Fibroblast of peridontal ligament (primary cell): ENCODE data around the gene RNF214.
"Not testable (repeated sequence)": the region's sequence is repeated elsewhere in the genome, so short reads cannot be mapped to it uniquely, and the experiment has no call there.

Experiments used
- DNase-seq: peaks from one replicate; pipeline ENCODE4 v3.0.0-alpha.2; 2010; ENCODE audit errors: extremely low read depth

The RNF214 gene

DNA sequence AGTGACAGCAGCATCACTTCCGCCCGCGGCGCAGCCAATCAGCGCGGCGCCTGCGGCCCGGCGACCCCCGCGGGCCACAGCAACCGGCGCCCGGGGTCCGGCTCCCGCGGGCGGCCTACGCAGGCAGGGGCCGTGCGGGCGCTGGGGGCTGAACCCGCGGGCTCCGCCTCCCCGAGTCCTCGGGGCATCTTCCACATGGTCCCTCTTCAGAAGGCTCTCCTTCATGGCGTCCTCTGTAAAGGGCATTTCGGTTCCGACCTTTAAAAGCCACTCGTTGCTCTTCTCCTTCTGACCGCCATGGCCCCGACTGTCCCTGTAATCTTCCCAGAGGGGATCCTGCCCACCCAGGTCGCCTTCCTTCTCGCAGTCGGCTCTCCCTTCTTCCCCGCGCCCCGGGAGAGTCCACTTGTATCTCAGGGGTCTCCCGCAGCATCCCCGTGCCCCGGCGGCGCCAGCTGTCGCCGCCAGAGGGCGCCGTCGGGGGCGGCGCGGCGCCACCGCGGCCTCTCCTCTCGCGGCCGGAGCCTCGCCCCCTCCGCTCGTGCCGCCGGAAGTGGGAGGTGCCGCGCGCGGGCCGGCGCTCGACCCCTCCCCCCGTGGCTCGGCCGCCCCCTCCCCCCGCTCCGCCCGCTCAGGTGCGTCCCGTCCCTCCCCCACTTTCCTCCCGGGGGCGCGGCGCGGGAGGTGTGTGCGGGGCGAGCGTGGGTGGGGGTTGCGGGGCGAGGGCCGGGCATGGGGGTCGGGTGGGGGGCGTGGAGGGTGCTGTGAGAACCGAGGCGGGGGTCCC lies at the start of gene RNF214:
TSS of gene RNF214 (plus strand) at position 580 of the 787 bp plus-strand sequence. CDS start 1,602 bp downstream, outside the sequence.
- peak; percentile 52 for DNase-seq

DNA sequence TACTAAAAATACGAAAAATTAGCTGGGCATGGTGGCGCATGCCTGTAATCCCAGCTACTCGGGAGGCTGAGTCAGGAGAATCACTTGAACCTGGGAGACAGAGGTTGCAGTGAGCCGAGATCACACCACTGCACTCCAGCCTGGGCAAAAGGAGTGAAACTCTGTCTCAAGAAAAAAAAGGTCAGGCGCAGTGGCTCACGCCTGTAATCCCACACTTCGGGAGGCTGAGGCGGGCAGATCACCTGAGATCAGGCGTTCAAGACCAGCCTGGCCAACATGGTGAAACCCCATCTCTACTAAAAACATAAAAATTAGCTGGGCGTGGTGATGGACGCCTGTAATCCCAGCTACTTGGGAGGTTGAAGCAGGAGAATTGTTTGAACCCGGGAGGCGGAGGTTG lies 49.3 kb upstream of the RNF214 start:
- DNase-seq, result not testable (repeated sequence)

DNA sequence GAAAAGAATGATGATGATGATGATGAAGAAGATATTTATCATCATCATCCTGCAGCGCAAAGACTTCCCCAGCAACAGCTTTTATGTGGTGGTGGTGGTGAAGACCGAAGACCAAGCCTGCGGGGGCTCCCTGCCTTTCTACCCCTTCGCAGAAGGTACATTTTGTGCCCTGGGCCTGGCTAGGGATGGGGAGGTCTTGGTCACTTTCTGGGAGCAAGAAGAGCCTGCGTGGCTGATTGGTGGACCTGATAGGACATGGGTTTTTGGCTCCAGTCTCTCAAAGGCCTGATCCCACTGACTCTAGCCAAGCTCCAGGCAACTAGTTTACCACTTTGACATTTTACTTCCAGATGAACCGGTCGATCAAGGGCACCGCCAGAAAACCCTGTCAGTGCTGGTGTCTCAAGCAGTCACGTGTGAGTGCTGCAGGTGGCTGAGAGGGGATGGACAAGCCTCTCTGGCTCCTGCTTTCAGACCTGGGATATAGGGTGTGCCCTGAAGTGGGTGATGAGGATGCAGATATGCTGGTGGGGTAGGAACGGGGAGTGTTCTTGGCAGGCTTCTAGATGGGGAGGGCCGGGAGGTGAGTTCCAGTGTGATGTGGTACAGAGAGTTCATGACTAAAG lies 48.6 kb upstream of the RNF214 start:
- no peak for DNase-seq

DNA sequence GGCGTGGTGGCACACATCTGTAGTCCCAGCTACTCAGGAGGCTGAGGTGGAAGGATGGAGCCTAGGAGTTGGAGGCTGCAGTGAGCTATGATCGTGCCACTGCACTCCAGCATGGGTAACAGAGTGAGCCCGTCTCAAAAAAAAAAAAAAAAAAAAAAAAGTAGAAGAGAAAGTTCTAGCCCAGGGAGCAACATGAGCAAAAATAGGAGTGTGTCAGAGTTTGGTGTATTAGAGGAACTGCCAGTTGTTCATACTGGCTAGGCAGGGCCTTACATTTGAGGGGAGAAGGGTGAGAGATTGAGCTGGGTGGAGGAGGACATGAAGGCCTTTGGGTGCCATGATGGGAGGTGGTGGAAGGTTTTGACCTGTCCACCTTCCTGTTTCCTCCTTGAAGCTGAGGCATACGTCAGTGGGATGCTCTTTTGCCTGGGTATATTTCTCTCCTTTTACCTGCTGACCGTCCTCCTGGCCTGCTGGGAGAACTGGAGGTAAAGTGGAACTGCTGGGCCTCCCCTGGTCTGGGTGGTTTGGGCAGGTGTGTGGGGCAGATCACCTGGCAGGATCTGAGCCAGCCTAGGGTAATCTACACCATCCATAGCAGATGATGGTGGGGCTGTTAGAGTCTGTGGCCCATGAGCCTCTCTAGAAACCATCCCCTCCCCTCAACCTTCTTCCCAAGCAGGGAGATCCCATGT lies 46.6 kb upstream of the RNF214 start:
- no peak for DNase-seq

DNA sequence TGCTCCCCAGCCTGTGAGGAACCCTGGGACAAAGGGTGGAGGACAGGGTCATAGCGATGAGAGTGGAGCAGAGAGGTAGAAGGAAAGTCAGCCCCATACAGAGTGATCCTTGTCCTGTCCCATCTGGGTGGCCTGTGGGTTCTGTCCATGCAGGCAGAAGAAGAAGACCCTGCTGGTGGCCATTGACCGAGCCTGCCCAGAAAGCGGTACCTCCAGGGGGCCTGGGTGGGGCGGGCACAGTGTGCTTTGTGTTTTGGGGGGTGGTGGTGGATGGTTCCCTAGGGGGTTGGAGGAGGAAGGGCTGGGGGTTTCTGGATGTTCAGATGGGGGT lies 46.1 kb upstream of the RNF214 start:
- no peak for DNase-seq

DNA sequence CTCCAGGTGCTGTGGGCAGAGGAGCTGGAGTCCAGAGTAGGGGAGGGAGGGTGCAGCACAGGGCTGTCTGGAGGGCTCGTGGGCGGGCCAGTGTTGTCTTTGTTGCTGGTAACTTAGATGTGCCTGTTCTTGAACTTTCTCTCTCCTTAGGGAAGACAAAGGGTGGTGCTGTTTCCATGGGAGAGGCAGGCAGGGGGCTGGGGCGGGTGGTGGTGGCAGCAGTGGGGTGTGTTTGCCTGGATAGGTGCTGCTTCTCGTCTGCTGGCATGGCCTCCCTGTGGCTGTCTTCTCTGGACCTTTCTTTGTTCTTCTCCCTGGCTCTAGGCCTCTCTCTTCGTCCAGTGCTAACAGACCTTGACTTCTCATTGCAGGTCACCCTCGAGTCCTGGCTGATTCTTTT lies 45.5 kb upstream of the RNF214 start:
- no peak for DNase-seq

DNA sequence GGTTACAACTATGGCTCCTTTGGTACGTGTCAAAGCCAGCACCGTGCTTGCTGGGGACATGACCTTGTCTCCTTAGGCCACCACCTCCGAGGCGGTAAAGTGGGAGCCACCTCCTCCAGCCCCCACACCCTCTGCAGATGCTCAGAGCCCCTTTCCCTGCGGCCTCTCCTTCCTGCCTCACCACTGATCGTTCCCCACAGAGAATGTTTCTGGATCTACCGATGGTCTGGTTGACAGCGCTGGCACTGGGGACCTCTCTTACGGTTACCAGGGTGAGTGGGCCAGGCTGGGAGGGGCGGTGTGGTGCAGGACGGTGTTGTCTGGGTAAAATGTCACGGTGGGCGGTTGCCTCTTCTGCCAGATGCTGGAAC lies 45.1 kb upstream of the RNF214 start:
- no peak for DNase-seq

DNA sequence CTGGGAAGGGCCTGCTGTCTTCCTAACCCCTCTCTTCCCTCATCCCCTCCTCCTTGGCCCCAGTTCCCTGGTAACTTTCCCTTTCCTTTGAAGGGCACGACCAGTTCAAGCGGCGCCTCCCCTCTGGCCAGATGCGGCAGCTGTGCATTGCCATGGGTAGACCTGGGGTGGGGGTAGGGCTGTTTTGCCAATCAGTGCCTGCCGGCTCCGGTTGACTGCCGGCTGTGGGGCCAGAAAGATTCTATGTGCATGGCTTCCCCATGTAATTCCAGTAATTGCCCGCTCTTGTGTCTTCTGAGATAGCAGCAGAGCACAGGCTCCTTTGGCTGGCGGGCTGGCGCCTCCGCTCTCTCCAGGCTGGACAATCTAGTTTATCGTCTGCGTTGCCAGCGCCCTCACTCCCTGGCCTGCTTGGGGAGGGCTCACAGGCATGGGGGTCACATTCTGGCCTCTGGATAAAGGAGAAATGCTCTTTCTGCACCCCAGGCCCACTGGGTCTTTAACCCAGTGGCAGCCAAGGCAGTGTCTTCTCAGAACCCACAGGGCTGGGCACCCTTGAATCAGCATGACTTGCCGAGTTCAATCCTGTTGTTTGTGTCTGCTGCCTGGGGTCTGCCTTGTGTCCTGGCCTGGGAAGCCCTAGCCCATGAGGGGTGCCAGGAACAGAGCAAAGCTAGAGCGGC lies 44.5 kb upstream of the RNF214 start:
- DNase-seq, result no peak

DNA sequence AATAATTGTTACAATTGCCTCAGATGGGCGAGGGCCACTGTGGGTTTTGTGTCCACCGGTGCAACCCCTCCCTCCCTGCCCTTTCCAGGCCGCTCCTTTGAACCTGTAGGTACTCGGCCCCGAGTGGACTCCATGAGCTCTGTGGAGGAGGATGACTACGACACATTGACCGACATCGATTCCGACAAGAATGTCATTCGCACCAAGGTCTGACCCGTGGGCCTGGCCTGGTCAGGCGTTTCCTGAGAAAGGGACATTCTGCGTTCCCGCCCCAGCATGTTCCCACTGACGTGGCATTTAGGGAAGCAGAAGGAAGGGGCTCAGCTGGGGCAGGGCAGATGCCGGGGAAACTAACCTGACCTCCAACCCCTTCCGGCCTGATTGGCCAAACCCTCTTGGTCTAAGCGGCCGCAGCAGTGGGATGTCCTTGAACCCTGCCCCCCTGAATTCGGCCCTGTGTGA lies 43.8 kb upstream of the RNF214 start:
- DNase-seq, result no peak

DNA sequence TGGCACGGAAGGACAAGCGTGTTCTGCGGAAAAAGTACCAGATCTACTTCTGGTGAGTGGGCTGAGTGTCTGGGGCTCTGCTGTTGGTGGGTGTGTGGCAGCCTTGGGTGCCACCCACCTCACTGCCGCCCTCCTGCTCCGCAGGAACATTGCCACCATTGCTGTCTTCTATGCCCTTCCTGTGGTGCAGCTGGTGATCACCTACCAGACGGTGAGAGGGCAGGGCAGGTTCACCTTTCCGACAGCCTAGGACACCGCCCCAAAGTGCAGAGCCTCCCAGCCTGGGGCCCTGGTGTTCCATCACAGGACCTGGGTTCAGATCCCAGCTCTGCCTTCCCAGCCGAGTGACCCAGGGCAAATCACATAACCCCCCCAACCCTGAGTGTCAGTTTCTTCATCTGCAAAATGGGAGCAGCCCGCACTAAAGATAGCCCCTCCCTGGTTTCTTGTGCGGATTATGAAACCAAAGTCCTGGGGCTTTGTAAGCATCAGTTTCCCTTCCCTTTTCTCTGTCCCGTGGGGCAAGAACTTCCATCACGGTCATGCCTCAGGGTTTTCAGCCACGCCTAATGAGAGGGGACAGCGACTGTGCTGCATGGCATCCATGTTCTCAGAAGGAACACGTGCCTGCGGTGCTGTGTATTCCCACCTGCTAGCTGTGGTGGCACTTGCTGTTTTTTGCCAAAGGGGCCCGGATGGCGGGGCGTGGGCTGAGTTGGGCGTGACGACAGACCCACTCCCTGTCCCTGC lies 43.1 kb upstream of the RNF214 start:
- DNase-seq, result no peak

DNA sequence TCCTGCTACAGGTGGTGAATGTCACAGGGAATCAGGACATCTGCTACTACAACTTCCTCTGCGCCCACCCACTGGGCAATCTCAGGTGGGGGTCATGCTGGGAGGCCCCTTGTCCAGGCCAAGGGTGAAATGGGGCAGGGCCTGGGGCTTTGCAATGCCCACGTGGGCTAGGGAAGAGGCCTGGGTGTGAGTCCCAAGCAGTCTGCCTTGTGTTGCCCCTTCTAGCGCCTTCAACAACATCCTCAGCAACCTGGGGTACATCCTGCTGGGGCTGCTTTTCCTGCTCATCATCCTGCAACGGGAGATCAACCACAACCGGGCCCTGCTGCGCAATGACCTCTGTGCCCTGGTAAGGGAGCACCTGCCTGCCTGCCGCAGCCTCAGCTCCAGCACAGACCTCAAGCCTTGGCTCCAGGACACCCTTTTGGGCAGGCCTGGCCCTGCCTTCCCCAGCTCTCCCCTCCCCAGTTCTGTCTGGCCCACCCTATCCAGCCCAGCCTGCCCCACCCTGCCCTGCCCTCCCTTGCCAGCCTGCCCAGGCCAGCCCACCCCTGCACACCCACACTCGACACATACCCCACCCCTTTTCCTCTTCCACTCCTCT lies 42.4 kb upstream of the RNF214 start:
- no peak for DNase-seq

DNA sequence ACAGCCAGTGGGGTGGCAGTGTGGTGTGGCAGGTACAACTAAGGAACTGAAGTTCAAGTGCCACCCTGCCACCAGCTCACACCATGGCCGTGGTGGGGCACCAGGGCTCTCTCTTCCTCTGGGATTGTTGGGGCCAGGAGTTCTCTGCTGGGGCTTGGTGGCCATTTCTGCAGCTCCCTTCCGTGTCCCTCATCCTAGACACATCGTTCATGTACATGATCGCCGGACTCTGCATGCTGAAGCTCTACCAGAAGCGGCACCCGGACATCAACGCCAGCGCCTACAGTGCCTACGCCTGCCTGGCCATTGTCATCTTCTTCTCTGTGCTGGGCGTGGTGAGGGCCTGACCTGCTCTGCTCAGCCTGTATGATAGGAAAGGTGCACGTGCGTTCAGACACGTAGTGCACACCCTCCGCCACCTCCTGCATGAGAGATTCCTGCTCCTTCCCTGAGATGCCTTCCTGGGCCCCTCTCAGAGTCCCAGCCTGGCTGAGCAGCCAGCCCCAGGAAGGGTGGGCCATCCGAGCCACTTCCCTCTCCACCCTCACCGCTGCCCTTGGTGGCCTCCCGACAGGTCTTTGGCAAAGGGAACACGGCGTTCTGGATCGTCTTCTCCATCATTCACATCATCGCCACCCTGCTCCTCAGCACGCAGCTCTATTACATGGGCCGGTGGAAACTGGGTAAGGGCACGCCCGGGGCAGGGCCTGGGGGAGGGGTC lies 40.6 kb upstream of the RNF214 start:
- DNase-seq, result no peak

DNA sequence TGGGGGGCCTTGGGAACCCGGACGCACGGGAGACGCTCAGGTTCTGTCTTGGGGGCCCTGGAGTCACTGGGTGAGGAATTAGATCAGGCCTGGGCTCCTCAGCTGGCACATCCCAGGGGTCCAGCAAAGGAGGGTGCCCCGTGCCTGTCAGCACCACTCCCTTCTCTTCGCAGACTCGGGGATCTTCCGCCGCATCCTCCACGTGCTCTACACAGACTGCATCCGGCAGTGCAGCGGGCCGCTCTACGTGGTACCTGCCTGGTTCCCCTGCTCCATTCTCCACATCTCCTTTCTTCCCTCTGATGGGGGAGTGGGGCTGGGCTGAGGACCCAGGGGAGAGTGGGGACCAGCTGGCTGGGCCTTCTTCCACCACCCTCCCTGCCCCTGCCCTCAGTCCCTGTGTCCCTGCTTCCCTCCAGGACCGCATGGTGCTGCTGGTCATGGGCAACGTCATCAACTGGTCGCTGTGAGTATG lies 40.0 kb upstream of the RNF214 start:
- no peak for DNase-seq

DNA sequence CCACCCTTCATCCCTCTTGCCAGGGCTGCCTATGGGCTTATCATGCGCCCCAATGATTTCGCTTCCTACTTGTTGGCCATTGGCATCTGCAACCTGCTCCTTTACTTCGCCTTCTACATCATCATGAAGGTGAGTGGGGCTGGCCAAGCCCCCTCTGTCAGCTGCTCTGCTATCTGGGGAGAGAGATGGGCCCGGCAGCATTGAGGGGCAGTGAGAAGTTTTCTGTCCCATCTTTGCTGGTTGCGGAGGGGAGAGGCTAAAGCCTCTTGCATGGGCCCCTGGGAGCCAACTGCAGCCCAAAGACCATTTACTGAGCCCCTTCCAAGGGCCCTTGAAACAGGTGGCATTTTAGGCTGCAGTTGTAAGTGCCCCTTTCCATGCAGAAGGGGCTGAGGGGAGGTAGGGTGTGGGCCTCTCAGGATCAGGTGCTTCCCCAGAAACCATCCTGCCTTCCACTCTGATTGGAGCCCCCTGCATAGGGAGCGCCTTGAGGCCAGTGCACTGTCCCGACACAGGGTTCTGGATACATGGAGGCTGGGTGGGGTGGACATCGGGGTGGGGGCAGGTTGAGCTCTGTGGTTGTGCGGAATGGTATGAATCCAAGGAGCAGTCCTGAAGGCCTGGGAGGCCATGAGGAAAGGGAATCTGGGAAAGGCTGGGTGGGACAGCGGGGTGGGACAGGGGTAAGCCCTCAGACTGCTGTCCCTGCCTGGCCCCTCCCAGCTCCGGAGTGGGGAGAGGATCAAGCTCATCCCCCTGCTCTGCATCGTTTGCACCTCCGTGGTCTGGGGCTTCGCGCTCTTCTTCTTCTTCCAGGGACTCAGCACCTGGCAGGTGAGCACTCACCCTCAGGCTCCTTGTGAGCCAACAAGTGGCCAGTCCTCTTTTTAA lies 39.1 kb upstream of the RNF214 start:
- no peak for DNase-seq

DNA sequence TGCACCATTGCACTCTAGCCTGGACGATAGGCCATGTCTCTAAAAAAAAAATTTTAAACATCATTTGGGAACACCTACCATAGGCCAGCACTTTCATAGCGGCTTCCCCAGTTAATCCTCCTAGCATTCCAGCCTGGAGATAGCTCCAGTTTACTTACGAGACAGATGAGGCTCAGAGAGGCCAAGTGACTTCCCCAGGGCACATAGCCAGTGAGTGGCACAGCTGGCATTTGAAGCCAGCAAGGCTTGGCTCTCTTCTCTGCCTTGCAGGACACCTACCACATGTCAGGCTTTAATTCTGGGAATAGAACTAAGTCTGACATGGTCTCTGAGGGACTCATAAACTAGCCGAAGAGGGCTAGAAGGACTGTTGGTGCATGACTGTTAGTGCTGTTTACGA lies 38.2 kb upstream of the RNF214 start:
- DNase-seq, result no peak

DNA sequence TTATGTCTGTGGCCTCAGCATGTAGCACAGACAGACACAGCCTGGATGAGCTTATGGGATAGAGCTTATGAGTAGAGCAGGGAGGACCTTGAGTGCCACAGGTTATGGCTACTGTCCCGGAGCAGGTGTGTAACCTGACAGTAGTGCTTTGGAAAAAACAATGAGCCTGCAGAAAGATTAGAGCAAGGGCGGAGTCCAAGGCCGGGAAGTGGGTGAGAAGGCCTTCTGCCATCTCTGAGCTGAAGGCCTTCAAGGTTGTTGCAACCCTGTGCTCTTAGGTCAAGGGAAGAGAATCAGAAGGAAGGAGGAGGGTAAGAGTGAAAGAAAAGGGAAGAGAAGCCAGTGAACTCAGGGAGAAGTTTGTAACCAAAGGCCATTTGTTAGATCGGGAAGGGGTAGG lies 37.2 kb upstream of the RNF214 start:
- no peak for DNase-seq

DNA sequence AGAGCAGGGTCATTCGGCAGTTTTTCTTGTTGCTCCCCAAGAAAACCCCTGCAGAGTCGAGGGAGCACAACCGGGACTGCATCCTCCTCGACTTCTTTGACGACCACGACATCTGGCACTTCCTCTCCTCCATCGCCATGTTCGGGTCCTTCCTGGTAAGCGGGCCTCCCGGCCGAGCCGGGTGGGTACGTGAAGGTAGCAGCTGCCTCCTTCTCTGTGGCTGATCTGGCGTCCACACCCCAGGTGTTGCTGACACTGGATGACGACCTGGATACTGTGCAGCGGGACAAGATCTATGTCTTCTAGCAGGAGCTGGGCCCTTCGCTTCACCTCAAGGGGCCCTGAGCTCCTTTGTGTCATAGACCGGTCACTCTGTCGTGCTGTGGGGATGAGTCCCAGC lies 36.7 kb upstream of the RNF214 start:
- DNase-seq, result no peak

DNA sequence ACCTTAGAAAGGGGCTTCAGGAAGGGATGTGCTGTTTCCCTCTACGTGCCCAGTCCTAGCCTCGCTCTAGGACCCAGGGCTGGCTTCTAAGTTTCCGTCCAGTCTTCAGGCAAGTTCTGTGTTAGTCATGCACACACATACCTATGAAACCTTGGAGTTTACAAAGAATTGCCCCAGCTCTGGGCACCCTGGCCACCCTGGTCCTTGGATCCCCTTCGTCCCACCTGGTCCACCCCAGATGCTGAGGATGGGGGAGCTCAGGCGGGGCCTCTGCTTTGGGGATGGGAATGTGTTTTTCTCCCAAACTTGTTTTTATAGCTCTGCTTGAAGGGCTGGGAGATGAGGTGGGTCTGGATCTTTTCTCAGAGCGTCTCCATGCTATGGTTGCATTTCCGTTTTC lies 35.5 kb upstream of the RNF214 start:
- DNase-seq, result no peak
